ENCODE measurements around the gene FIG4.
"Not testable (repeated sequence)": the region's sequence is repeated elsewhere in the genome, so short reads cannot be mapped to it uniquely, and the experiment has no call there.

FIG4 gene

DNA sequence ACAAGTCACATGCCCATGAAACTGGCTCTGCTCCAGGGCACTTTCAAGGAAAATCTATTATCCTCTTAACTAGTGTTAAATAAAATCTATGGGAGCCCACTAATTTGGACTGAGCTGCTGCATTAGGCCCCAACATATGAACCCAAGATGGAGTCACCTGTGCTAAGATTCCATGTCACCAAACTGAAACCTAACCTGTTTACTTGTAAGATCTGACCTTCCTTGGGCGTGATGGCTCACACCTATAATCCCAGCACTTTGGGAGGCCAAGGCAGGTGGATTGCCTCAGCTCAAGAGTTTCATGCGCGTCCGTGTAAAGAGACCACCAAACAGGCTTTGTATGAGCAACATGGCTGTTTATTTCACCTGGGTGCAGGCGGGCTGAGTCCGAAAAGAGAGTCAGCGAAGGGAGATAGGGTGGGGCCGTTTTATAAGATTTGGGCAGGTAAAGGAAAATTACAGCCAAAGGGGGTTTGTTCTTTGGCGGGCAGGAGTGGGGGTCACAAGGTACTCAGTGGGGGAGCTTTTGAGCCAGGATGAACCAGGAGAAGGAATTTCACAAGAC is 164.5 kb downstream of the FIG4 start:
- DNase-seq = not testable (repeated sequence)

DNA sequence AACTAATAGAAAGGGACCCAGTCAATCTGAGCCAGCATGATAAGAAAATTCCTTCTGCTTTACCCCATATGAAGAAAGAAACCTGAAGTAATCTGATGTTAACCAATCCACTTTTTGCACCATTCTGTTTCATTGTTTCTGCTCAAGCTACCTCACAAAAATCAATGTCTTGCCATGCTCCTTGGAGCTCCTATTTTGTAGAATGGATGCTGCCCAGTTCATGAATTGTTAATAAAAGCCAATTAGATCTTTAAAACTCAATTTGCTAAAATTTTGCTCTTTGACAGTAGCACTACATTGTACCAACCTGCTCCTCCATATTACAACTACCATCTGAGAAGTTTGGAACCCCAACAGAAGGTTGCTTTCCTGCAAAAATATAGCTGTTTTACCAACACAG is 170.8 kb downstream of the FIG4 start:
- no peak for DNase-seq

DNA sequence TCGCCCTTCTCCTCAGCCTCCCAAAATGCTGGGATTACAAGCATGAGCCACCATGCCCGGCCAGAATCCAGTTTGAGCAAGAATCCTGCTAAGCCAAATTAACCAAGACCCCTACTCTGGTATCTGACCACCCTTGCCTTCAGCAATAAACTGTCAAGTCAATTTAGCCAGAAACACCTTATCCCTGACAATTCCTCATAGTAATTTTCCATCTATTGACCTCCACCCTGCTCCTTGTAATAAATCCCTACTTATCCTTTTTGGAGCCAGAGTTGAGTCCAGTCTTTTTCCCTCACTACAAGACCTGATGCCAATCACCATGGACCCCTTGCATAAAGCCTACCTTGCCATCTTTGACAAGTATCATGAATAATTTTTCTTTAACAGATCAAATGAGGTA is 173.0 kb downstream of the FIG4 start:
- no peak for DNase-seq

DNA sequence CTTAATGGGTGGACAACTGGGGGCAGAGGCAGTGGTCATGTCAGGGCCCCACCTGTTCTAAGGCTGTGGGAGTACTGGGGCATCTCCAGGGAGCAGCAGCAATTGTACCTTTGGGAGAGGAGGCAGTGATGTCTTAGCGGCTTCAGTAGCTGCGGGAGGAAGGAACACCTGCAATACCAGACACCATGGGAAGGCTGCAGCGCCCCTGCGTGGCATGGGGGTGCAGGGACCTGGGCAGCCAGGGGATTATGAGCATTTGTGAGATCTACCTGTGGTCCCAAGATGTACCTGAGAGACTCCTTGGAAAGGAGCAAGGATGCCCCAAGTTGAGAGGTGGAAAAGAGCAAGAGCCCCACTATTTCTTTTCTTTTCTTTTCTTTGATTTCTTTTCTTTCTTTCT is 174.9 kb downstream of the FIG4 start:
- no peak for DNase-seq

DNA sequence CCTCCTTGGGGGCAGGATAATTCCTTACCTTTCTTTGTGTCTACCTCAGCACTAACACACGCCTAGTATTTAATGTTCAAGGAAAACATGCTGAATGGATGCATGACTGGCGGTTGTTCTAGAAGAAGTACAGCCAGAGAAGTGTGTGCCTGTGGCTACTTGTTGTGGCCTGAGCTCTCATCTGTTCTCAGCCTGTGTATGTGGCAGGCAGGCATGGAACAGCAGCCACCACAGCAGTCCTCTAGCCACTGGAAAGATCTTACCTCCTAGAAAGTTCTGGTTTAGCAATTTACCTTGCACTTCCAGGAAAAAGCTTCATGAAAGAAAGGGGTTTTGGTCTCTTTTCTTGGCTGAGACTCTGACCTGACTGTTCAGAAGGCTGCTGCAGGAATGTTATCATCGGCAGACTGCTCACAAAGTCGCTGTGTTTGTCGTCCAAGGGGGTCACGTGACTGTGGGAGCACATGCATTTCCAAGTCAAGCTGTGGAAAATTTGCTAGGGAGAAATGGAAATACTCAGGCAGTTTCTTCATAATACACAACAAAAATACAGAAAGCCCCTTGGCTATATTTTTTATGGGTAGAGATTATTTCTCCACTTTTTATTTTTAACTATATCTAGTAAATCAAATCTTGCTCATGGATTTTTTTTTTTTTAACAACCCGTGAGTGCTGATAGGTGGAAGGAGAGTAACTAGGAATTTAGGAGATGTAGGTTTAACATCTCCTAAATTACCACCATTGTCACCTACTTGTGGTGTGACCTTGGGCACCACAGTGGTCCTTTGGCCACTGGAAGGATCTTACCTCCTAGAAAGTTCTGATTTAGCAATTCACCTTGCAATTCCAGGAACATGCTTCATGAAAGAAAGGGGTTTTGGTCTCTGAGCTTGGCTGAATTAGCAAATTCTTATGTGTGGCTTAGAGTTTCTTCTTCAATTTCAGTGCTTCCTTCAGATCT is 176.2 kb downstream of the FIG4 start:
- peak; percentile 4 for DNase-seq

DNA sequence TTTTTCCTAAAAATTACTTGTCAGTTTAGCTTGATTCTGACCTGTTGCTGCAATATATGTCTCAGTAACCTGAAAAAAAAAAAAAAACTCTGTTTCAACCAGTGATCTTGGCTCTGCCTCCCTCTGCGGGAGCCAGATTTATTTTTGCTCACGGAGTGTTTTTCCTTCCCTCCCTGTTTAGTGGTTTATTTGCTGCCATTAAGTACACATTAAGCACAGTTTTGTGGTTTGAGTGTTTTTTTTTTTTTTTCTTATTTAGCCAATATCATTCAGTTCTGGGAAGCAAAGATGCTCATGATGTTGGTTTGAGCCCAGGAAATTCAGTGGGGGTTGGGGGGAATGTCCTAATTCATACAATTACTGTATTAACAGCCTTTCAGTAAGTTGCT is 176.9 kb downstream of the FIG4 start:
- DNase-seq = peak; percentile 8

DNA sequence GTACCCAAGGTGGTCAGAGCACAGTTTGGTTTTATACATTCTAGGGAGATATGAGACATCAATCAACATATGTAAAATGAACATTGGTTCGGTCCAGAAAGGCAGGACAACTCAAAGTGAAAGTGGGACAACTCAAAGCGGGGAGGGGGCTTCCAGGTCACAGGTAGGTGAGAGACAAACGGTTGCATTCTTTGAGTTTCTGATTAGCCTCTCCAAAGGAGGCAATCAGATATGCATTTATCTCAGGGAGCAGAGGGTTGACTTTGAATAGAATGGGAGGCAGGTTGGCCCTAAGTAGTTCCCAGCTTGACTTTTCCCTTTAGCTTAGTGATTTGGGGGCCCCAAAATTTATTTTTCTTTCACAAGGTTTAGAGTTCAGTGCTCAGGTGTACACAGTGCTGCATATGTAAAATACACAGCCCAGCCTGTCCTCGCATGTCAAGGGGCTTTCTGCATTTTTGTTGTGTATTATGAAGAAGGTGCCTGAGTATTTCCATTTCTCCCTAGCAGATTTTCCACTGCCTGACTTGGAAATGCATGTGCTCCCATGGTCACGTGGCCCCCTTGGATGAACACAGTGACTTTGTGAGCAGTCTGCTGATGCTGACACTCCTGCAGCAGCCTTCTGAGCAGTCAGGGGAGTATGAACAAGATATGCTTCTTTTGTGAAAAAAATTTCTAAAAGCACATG is 178.4 kb downstream of the FIG4 start:
- not testable (repeated sequence) for DNase-seq

DNA sequence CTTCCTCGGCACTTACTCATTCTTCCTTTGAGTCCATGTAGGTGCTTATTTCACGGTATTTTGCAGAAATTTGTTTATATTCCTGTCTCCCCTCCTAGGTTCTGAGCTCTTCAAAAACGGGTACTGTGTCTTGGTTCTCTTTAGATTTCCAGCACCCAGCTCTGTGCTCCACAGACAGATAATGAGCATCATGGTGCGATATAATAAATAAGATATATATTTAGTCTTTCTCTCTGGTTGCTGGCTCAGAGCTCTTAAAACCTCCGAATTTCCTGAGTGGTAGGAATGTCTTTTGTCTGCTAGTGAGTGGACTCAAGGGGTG is 179.0 kb downstream of the FIG4 start:
- DNase-seq = no peak

DNA sequence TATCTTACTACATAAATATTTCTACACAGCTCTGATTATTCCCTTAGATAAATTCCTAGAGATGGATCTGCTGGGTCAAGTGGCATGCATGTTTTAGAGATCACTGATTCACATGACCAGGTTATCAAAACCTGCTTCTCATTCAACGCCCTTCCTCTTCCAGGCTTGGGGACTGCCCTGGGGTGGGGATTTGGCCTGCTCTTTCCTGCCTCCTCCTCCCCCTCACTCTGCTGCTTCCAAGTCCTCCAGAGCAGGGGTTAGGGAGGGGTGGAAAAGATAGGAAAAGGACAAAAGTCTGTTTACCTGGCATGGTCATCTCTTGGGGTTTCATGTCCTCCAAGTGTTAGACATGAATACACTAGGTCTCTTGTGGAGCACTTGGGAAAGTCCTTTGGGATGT is 181.5 kb downstream of the FIG4 start:
- no peak for DNase-seq

DNA sequence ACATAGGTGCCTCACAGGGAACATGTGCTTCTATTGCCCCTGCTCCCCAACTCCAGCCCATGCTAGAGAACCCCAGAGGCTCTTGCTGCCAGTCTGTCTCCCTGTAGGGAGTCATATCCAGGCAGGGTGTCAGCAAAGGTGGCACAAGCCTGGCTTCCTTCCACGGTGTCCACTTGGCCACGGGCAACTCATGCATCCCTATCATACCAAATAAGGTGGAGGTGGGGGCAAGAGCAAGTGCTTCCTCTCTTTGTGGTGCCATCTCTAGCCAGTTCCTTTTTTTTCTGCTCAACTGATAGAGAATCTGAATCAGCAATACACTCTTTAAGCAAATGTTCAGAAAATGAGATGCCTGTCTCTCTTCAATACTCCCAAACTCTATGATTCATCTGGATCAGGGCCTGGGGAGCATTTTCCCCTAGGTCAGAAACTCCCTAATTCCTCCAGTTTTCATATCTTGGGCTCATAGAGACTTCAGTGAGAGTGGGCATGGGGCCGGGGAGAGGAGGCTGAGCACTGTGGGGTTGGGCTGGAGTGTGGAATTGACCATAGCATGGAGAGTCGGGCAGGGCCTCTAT is 182.0 kb downstream of the FIG4 start:
- DNase-seq = no peak

DNA sequence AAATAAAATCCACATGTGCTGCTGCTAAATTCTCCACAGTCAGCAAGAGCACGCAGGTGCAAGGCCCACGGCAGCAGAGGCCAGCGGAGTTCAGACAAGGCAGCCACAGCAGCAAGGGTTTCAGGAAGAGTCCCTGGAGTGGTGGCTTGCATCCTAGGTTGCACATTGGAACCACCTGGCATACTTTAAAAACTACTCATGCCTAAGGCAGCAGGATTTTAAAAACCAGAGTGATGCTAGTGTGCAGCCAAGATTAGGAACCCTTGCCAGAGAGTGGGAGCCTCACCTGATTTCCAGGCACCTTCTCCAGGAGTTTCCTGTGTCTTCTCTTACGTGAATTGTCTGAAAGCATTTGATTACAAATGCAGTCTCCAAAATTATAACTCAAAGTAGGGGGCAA is 183.0 kb downstream of the FIG4 start:
- DNase-seq = no peak

DNA sequence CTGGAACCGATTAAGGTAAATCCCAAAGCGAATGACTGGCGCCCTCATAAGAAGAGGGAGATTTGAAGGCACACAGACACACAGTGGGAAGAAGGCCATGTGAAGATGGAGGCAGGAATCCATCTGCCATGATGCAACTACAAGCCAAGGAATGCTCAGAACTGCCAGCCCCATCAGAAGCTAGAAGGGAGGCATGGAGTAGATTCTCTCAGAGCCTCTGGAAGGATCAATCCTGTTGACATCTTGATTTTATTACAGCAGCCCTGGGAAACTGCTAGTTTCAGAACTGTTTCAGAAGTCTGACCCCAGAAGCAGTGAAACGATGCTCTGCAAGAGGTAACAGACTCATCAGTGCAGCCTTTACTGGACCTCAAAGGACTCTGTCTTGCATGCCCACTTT is 183.5 kb downstream of the FIG4 start:
- DNase-seq = no peak
